ENCODE results near the gene RELN.

The RELN gene

GRCh38 chr7:103685646-103686045 is 303.8 kb downstream of the RELN start:
- Histone ChIP-seq H3K9me3 (ENCODE audit: insufficient read depth, low read depth, low read length) (no peaks in the 10 kb centered on the region), H3K4me2 (ENCODE audit: low read depth, low read length, poor library complexity, severe bottlenecking) (no peak overlapping the region), H2AFZ (ENCODE audit: low read length) (no peak overlapping the region), H4K20me1 (ENCODE audit: insufficient read depth, low read length, poor library complexity, severe bottlenecking) (no peaks in the 10 kb centered on the region), H3K4me3 (ENCODE audit: low read length, poor library complexity, severe bottlenecking) (no peak overlapping the region), H3K9me2 (replicated peaks; ENCODE audit: low read depth, low read length) (no peaks in the 10 kb centered on the region), H3K4me1 (ENCODE audit: insufficient read depth, low read length, poor library complexity, severe bottlenecking) (no peaks in the 10 kb centered on the region), H3K27me3 (ENCODE audit: insufficient read depth, low read length, poor library complexity, severe bottlenecking) (no peaks in the 10 kb centered on the region), H3K9ac (ENCODE audit: low read depth, low read length, poor library complexity, severe bottlenecking) (no peak overlapping the region), H3K36me3 (ENCODE audit: insufficient read depth, low read length) (no peaks in the 10 kb centered on the region), H3K79me2 (ENCODE audit: insufficient read depth, low read length) (no peaks in the 10 kb centered on the region), H3F3A (ENCODE audit: low read depth) (no peaks in the 10 kb centered on the region)
- no peak for TF ChIP-seq CTCF (conservative IDR thresholded peaks at IDR 0.05; ENCODE audit: low read length)
- TF ChIP-seq EZH2phosphoT487 (IDR thresholded peaks at IDR 0.05; ENCODE audit: borderline replicate concordance) = no peak

DNA sequence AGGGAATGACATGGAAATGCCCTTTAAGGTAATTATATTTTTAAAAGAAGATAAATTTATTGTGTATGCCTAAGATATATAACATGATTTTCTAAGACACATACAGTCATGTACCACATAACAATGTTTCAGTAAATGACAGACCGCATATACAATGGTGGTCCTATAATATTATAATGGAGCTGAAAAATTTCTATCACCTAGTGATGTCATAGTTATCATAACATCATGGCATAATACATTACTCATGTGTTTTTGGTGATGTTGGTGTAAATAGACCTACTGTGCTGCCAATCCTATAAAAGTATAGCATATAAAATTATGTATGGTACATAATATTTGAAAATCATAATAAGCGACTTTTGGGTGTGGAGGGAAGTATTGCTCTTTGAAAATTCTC is 306.1 kb downstream of the RELN start:
- no peaks in the 10 kb centered on the region for H3K4me1 ChIP-seq (ENCODE audit: insufficient read depth, low read length, poor library complexity, severe bottlenecking)
- H3K9me3 ChIP-seq (ENCODE audit: insufficient read depth, low read depth, low read length) = no peaks in the 10 kb centered on the region
- no peak overlapping the region for H3K4me3 ChIP-seq (ENCODE audit: low read length, poor library complexity, severe bottlenecking)
- no peak for TF ChIP-seq CTCF (conservative IDR thresholded peaks at IDR 0.05; ENCODE audit: low read length)
- no peak for TF ChIP-seq EZH2phosphoT487 (IDR thresholded peaks at IDR 0.05; ENCODE audit: borderline replicate concordance)
- no peaks in the 10 kb centered on the region for H3K27me3 ChIP-seq (ENCODE audit: insufficient read depth, low read length, poor library complexity, severe bottlenecking)
- no peaks in the 10 kb centered on the region for H3K79me2 ChIP-seq (ENCODE audit: insufficient read depth, low read length)
- H3F3A ChIP-seq (ENCODE audit: low read depth) = no peaks in the 10 kb centered on the region
- H3K4me2 ChIP-seq (ENCODE audit: low read depth, low read length, poor library complexity, severe bottlenecking) = no peak overlapping the region
- no peak overlapping the region for H3K9ac ChIP-seq (ENCODE audit: low read depth, low read length, poor library complexity, severe bottlenecking)
- H2AFZ ChIP-seq (ENCODE audit: low read length) = no peak overlapping the region
- H3K36me3 ChIP-seq (ENCODE audit: insufficient read depth, low read length) = no peaks in the 10 kb centered on the region
- no peaks in the 10 kb centered on the region for H4K20me1 ChIP-seq (ENCODE audit: insufficient read depth, low read length, poor library complexity, severe bottlenecking)
- H3K9me2 ChIP-seq (replicated peaks; ENCODE audit: low read depth, low read length) = no peaks in the 10 kb centered on the region

- H3K9me3 ChIP-seq (ENCODE audit: insufficient read depth, low read depth, low read length) = no peaks in the 10 kb centered on the region
- no peak overlapping the region for H2AFZ ChIP-seq (ENCODE audit: low read length)
- H3K9ac ChIP-seq (ENCODE audit: low read depth, low read length, poor library complexity, severe bottlenecking) = no peak overlapping the region
- no peaks in the 10 kb centered on the region for H3F3A ChIP-seq (ENCODE audit: low read depth)
- no peaks in the 10 kb centered on the region for H3K79me2 ChIP-seq (ENCODE audit: insufficient read depth, low read length)
- H3K36me3 ChIP-seq (ENCODE audit: insufficient read depth, low read length) = no peaks in the 10 kb centered on the region
- no peaks in the 10 kb centered on the region for H3K9me2 ChIP-seq (replicated peaks; ENCODE audit: low read depth, low read length)
- H4K20me1 ChIP-seq (ENCODE audit: insufficient read depth, low read length, poor library complexity, severe bottlenecking) = no peaks in the 10 kb centered on the region
- no peak overlapping the region for H3K4me3 ChIP-seq (ENCODE audit: low read length, poor library complexity, severe bottlenecking)
- H3K4me1 ChIP-seq (ENCODE audit: insufficient read depth, low read length, poor library complexity, severe bottlenecking) = no peaks in the 10 kb centered on the region
- no peak overlapping the region for H3K4me2 ChIP-seq (ENCODE audit: low read depth, low read length, poor library complexity, severe bottlenecking)
- no peaks in the 10 kb centered on the region for H3K27me3 ChIP-seq (ENCODE audit: insufficient read depth, low read length, poor library complexity, severe bottlenecking)
- TF ChIP-seq CTCF (conservative IDR thresholded peaks at IDR 0.05; ENCODE audit: low read length) = no peak
- no peak for TF ChIP-seq EZH2phosphoT487 (IDR thresholded peaks at IDR 0.05; ENCODE audit: borderline replicate concordance)
These were observed 309.0 kb downstream of the RELN start for GRCh38 chr7:103680161-103681144.
